Activated CD4-positive, alpha-beta T cell treated with anti-CD3 and anti-CD28 coated beads for 36 hours (primary cell): Measurements from ENCODE around the gene NSD2. TPM values are rescaled to one million over a fixed set of nuclear protein-coding genes. Genes with fewer than 3 reads are reported as not detected.

ENCODE experiments used
- ATAC-seq: fragments of 200-7000 bp; cut with Tn5 transposase; one replicate; pipeline ENCODE4 v1.10.0; 2021; ENCODE audit warnings: mild to moderate bottlenecking, moderate library complexity
- CTCF ChIA-PET: fragments of 350-600 bp; sonication (Branson Sonifier 250); formaldehyde crosslinking; loops from one replicate; lab custom pipeline; 2021; ENCODE audit warnings: antibody characterized with exemption; lab: Charles Lee
- POLR2A ChIA-PET: fragments of 350-600 bp; sonication (Branson Sonifier 250); formaldehyde crosslinking; loops from one replicate; lab custom pipeline; 2021; ENCODE audit warnings: antibody characterized with exemption, inconsistent platforms; lab: Charles Lee
- DNase-seq: peaks from one replicate; pipeline ENCODE4 v3.0.0-alpha.2; 2020
- H3K27ac Mint-ChIP-seq: one replicate; pipeline ENCODE4 v1.8.0; 2021; ENCODE audit warnings: mixed read lengths
- H3K27me3 Mint-ChIP-seq: one replicate; pipeline ENCODE4 v1.8.0; 2021; ENCODE audit warnings: mixed read lengths
- H3K36me3 Mint-ChIP-seq: one replicate; pipeline ENCODE4 v1.8.0; 2021; ENCODE audit warnings: low read depth, mixed read lengths
- H3K4me1 Mint-ChIP-seq: one replicate; pipeline ENCODE4 v1.8.0; 2021; ENCODE audit warnings: mixed read lengths
- H3K4me3 Mint-ChIP-seq: one replicate; pipeline ENCODE4 v1.8.0; 2021; ENCODE audit warnings: mild to moderate bottlenecking, moderate library complexity, mixed read lengths
- H3K9me3 Mint-ChIP-seq: one replicate; pipeline ENCODE4 v1.8.0; 2021; ENCODE audit warnings: low read depth, mixed read lengths
- intact Hi-C, 2 experiments: fragments of 100-400 bp; cut with DNase I in 1 of 2; cut with micrococcal nuclease in 1 of 2; formaldehyde crosslinking; loops; one replicate each; pipeline versions ENCODE4 v1.14.2 to v1.15.1; 2022 to 2024; cut with DNase I, micrococcal nuclease
- total RNA-seq, 2 experiments: library from RNA; stranded (reverse); gene quantifications; one replicate each; pipeline ENCODE4 v1.2.3, GENCODE V29; 2021

Gene NSD2
- total RNA-seq, 2 experiments from 2014 or later: 194 to 232 TPM

DNA sequence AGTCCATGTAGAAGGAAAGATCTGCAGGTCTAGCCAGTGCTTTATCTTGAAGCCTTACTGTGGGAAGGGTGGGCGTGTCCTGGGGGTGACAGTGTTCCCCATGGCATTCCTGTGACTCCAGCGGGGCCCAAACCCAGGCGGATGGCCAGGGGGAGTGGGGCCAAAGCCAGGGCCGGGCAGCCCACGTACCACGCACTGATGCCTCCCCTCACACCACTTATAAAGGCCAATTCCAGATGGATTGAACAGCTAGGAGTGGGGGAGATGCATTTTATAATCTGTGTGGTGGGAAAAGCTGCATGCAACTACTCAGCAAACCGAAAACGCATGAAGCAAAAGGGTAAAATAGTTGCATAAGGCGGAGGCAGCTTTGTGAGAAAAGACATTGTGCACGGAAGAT is 101.2 kb downstream of the NSD2 start:
- Mint-ChIP-seq H3K4me1 (no peaks in the 10 kb centered on the region), H3K4me3 (no peak overlapping the region), H3K27ac (no peak overlapping the region), H3K27me3 (no peaks in the 10 kb centered on the region), H3K9me3 (no peaks in the 10 kb centered on the region), H3K36me3 (peaks cover 66% of the 10 kb centered on the region)
- ChIA-PET POLR2A (no interaction called here), CTCF (no interaction called here)
- no peak for ATAC-seq
- no peak for DNase-seq
- intact Hi-C loops: no loop called here

DNA sequence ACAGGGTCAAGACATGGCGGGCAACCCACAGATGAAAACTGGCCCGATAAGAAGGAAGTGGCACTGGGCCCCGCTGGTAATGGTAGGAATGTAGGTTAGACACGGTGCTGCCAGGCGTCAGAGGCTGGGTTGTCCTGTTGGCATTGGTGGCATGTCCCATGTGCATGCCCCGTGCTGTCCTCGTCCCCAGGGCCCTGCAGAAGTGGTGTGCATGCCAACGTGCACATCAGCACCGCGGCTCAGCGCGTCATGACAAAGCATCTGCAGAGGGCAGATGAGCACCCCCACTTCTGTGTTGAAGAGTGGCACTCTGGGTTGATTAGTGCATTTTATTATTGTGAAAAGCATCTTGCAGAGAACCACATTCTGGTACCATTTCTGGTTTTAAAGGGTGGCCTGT is 102.0 kb downstream of the NSD2 start:
- intact Hi-C loops: no loop called here
- no peak overlapping the region for H3K4me3 Mint-ChIP-seq
- H3K9me3 Mint-ChIP-seq: no peaks in the 10 kb centered on the region
- no peaks in the 10 kb centered on the region for H3K4me1 Mint-ChIP-seq
- ChIA-PET POLR2A (no interaction called here), CTCF (no interaction called here)
- H3K27me3 Mint-ChIP-seq: no peaks in the 10 kb centered on the region
- DNase-seq (no peak), ATAC-seq (no peak)
- H3K27ac Mint-ChIP-seq: no peak overlapping the region
- H3K36me3 Mint-ChIP-seq: peaks cover 64% of the 10 kb centered on the region

DNA sequence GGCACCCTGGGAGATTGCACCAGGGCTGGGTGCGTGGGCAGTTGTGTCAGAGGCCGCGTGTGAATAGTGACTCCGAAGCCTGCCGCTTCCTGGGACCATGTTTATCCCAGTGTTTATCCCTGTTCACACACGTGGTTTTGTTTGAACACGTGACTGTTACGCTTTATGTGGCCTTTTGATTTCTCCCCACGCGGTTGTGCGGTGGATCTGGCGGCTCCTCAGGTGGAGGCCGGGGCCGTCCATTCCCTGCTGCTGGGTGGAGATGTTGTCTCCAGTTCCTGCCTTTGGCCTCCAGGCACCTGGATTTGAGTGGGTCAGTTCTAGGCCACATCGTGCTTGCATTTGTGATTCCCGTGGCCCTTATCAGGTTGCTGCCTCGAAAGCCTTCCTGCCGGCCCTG is 102.5 kb downstream of the NSD2 start:
- H3K27me3 Mint-ChIP-seq: no peaks in the 10 kb centered on the region
- no peak for ATAC-seq
- H3K27ac Mint-ChIP-seq: no peak overlapping the region
- H3K4me1 Mint-ChIP-seq: no peaks in the 10 kb centered on the region
- ChIA-PET CTCF (no interaction called here), POLR2A (no interaction called here)
- H3K4me3 Mint-ChIP-seq: no peak overlapping the region
- no peaks in the 10 kb centered on the region for H3K9me3 Mint-ChIP-seq
- intact Hi-C loops: no loop called here
- DNase-seq: no peak
- peaks cover 63% of the 10 kb centered on the region for H3K36me3 Mint-ChIP-seq

DNA sequence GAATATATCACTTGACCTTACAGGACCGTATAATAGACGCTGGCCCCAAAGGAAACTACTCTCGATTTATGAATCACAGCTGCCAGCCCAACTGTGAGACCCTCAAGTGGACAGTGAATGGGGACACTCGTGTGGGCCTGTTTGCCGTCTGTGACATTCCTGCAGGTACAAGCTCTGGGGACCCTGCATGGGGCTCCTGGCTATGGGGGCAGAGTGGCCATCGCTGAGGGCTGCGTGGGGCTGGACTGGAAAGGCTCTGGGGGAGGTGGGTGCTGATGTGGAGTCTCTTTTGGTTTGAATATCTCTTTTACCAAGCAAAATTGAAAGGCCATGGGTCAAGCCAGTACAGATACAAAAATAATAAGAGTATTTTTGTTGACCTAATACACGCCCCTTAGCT is 103.6 kb downstream of the NSD2 start:
- ChIA-PET CTCF (interaction anchor here (1.0 kb wide), 1 partner anchor 225 kb away, joined by 4 read pairs; no protein-coding TSS in a partner anchor), POLR2A (no interaction called here)
- Mint-ChIP-seq H3K9me3 (no peaks in the 10 kb centered on the region), H3K27me3 (no peaks in the 10 kb centered on the region), H3K27ac (no peak overlapping the region), H3K4me1 (no peaks in the 10 kb centered on the region), H3K4me3 (no peak overlapping the region), H3K36me3 (peaks cover 66% of the 10 kb centered on the region)
- intact Hi-C loops: no loop called here
- ATAC-seq (no peak), DNase-seq (no peak)

DNA sequence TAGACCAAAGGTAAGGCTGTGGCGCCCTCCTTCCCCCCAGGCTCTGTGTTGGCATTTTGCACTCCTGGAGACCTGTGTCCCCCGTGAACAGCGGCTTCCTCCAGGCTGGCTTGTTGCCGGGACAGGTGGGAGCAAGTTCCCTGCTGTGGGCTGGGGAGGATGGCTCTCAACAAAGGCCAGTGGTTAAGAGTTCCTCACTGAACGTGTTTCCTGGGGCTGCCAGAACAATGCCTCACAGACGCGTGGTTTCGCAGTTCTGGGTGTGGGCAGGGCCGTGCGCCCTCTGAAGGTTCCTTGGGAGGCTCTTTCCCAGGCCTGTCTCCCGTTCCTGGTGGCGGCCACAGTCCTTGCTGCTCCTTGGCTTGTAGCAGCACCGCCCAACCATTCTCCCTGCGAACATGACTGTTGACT is 104.2 kb downstream of the NSD2 start:
- Mint-ChIP-seq H3K36me3 (peaks cover 64% of the 10 kb centered on the region), H3K27ac (no peak overlapping the region), H3K9me3 (no peaks in the 10 kb centered on the region), H3K27me3 (no peaks in the 10 kb centered on the region), H3K4me3 (no peak overlapping the region), H3K4me1 (no peaks in the 10 kb centered on the region)
- ChIA-PET CTCF (interaction anchor here (1.0 kb wide), 1 partner anchor 224 kb away, joined by 4 read pairs; no protein-coding TSS in a partner anchor), POLR2A (no interaction called here)
- intact Hi-C loops: no loop called here
- DNase-seq (no peak), ATAC-seq (no peak)

DNA sequence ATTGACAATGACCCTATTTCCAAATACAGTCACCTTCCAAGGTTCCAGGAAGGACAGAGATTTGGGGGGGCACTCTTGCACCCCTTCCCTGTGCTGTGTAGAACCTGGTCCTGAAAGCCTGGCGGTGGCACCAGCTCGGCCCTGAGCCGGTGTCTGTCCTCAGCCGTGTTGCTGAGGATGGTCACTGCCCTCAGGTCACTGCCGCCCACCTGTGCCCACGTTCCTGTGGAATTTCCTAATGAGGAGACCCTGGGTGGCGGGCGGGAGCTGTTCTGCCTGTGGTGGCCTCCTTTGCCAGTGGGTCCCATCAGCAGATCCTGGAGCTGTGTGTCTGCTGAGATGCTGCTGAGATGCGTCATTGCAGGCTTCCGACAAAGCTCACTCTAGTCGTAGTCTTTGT is 104.7 kb downstream of the NSD2 start:
- CTCF ChIA-PET: interaction anchor here (0.7 to 1.0 kb wide), 2 partner anchors 9 to 224 kb away, joined by 4 to 7 read pairs; no protein-coding TSS in a partner anchor
- intact Hi-C loops: no loop called here
- Mint-ChIP-seq H3K4me3 (no peak overlapping the region), H3K36me3 (peaks cover 63% of the 10 kb centered on the region), H3K27me3 (no peaks in the 10 kb centered on the region), H3K9me3 (no peaks in the 10 kb centered on the region), H3K4me1 (no peaks in the 10 kb centered on the region), H3K27ac (no peak overlapping the region)
- POLR2A ChIA-PET: no interaction called here
- no peak for DNase-seq
- no peak for ATAC-seq

DNA sequence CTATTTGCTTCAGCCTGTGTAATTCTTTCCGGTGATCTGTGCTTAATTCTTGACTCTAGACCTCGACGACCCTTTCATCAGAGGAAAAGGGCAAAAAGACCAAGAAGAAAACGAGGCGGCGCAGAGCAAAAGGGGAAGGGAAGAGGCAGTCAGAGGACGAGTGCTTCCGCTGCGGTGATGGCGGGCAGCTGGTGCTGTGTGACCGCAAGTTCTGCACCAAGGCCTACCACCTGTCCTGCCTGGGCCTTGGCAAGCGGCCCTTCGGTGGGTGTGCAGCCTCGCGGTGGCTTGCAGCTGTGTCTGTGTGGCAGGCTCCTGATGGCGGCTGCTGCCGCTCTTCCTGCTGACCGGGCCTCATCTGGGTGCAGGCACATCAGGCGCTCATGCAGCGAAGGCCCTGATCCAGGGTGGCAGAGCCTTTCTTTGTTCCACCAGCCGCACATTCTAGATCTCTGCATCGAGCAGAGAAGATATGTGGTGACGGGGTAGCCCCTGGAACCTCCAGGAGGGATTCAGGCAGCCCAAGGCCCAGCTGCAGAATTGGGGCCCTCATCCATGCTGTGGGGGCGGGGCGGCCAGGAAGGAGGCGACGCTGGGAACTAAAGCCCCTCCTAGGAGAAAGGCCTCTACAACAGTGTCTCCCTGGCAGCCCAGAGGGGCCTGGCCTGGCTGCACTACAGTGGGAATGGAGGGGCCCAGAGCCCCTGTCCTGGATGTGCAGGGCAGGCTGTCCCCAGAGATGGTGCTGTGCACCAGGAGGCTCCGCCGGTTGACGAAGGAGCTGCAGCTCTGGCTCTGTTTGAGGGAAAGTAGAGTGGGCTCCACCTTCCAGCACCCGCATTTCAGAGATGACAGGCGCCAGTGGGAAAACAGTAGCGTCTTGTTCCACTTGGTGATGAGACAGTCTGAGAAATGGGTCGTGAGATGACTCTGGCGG is 105.5 kb downstream of the NSD2 start:
- DNase-seq: no peak
- Mint-ChIP-seq H3K4me3 (no peak overlapping the region), H3K36me3 (peaks cover 64% of the 10 kb centered on the region), H3K27ac (no peak overlapping the region), H3K4me1 (no peaks in the 10 kb centered on the region), H3K27me3 (no peaks in the 10 kb centered on the region), H3K9me3 (no peaks in the 10 kb centered on the region)
- POLR2A ChIA-PET: no interaction called here
- ATAC-seq: no peak
- intact Hi-C loops: no loop called here
- CTCF ChIA-PET: interaction anchor here (0.7 kb wide), 1 partner anchor 8 kb away, joined by 7 read pairs; no protein-coding TSS in a partner anchor

DNA sequence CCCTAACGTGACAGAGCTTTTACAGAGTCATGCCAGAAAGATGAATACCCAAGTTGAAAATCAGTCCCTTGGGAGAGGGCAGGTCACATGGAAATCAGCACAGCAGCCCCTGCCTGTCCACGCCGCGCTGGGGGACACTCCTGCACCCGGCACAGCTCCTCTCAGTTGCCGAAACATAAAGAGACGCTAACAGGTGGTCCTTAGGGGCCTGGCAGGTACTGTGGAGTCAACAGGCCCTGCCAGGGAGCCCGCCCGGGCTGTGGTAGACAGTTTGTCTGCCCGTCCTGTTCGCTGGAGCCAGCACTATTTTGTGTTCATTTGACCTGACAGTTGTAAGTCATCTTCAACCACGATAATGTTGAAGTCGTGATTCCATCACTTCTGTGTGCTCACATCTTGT is 107.0 kb downstream of the NSD2 start:
- ChIA-PET POLR2A (no interaction called here), CTCF (interaction anchor here (0.5 kb wide), 1 partner anchor 12 kb away, joined by 3 read pairs; no protein-coding TSS in a partner anchor)
- Mint-ChIP-seq H3K27ac (no peak overlapping the region), H3K9me3 (no peaks in the 10 kb centered on the region), H3K27me3 (no peaks in the 10 kb centered on the region), H3K4me1 (no peaks in the 10 kb centered on the region), H3K4me3 (no peak overlapping the region), H3K36me3 (peaks cover 59% of the 10 kb centered on the region)
- ATAC-seq (no peak), DNase-seq (no peak)
- intact Hi-C loops: no loop called here

DNA sequence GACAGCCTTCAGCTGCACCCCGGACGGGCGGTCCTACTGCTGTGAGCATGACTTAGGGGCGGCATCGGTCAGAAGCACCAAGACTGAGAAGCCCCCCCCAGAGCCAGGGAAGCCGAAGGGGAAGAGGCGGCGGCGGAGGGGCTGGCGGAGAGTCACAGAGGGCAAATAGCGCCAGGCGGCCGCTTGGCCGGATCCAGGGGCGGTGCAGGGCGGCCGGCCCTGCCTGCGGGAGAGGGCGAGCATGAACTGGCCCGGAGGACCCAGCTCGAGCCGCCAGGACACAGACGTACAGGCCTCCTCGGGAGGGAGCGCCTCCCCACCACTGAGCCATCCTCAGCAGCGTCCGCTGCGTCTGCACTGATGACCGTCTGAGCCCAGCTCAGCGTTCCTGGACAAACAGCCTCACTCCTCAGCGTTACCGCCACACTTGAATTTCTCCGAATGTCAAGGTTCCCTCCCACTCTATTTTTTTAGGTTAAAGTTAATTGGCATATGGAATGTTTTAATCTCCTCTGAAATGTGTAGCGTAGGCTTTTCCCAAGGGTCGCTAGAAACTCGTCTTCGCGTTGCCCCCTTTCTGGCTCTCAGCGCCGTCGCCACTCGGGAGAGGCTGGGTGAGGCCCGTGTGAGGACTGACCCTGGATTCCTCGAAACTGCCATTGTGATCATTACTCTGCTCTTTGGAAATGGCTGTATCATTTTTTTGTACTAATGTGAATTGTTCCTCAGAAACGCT is 107.7 kb downstream of the NSD2 start:
- ChIA-PET POLR2A (no interaction called here), CTCF (no interaction called here)
- peak overlapping the region; percentile 3 for H3K27ac Mint-ChIP-seq
- H3K27me3 Mint-ChIP-seq: no peaks in the 10 kb centered on the region
- DNase-seq (no peak), ATAC-seq (no peak)
- no peak overlapping the region for H3K4me3 Mint-ChIP-seq
- H3K9me3 Mint-ChIP-seq: no peaks in the 10 kb centered on the region
- no peaks in the 10 kb centered on the region for H3K4me1 Mint-ChIP-seq
- intact Hi-C loops: no loop called here
- peaks cover 56% of the 10 kb centered on the region for H3K36me3 Mint-ChIP-seq

DNA sequence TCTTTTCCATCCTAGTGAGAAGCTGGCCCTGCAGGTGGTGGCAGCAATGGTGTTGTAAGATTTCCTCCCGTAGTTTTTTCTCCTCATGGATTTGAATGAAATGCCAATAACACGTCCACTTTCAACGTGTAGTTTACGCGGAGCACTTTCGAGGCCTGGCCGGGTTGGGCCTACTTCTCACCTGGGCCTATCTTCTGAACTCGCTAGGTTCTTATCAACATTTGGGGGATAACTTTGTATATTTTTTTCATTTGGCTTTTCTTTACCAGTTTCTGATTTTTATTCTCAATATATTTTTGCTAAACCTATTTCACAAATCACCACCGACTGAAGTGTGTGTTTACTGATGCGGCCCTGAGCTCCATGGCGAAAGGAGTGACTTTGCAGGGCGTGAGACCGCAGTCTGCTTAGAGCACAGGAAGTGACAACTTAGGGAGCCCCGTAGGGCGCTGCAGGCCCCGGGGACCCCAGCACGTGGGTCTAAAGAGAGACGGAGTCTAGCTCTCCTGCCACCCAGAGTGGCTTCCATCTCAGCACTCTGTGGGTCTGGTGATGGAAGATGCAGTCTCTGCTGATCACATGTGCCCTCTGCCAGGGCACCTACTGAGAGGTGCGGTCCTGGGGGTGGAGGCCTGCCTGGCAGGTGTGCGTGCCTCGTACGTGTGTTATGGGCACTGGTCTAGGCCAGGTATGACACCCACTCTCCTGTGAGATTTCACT is 108.4 kb downstream of the NSD2 start:
- intact Hi-C loops: no loop called here
- no peak for ATAC-seq
- Mint-ChIP-seq H3K4me1 (no peaks in the 10 kb centered on the region), H3K36me3 (peaks cover 54% of the 10 kb centered on the region), H3K27ac (peak overlapping the region; percentile 17), H3K27me3 (no peaks in the 10 kb centered on the region), H3K4me3 (no peak overlapping the region), H3K9me3 (no peaks in the 10 kb centered on the region)
- ChIA-PET CTCF (no interaction called here), POLR2A (interaction anchor here (0.6 kb wide), 1 partner anchor 16 kb away, joined by 3 read pairs; no protein-coding TSS in a partner anchor)
- no peak for DNase-seq

DNA sequence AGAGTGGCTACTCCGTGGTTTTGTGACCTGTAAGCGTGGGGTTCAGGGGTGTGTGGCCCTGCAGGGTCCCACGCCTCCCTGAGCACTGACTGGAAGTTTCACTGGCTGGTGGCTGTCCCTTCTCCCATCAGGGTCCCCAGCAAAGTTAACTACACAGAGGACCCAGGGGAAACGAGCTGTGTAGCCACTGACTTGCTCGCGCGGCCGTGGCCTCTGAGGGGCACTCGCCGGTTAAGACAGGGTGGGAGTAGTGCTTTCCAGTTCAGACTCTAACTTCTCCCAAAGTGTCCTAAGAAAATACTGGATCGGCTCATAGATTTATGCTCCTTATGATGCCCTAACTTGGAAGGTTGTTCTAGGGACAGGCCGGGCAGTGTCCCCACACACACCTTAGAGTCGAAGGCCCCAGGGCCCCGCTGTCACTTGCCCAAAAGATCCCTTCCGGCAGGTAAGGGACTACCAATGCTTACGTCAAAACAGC is 109.4 kb downstream of the NSD2 start:
- H3K27ac Mint-ChIP-seq: no peak overlapping the region
- no peaks in the 10 kb centered on the region for H3K27me3 Mint-ChIP-seq
- no peak overlapping the region for H3K4me3 Mint-ChIP-seq
- H3K4me1 Mint-ChIP-seq: no peaks in the 10 kb centered on the region
- ChIA-PET POLR2A (no interaction called here), CTCF (no interaction called here)
- H3K9me3 Mint-ChIP-seq: no peaks in the 10 kb centered on the region
- no peak for DNase-seq
- no peak for ATAC-seq
- intact Hi-C loops: no loop called here
- H3K36me3 Mint-ChIP-seq: peaks cover 47% of the 10 kb centered on the region
